HEK293 (cell line): ENCODE data around the gene S100A7.

Experiments used
- CTCF ChIA-PET: fragments of 350-600 bp; formaldehyde crosslinking; extraction: SDS; loops from one replicate; lab custom pipeline; 2021; ENCODE audit warnings: antibody characterized with exemption; lab: Yijun Ruan, JAX
- POLR2A ChIA-PET: fragments of 300-600 bp; formaldehyde crosslinking; extraction: SDS; loops from one replicate; lab custom pipeline; 2020; ENCODE audit warnings: antibody characterized with exemption, inconsistent platforms; lab: Yijun Ruan, JAX
- H3K27ac ChIP-seq: fragments of 200-500 bp; sonication (Bioruptor generic); 2 replicates; pipeline ENCODE4 v1.5.1; 2014; ENCODE audit warnings: low read depth, low read length, control low read depth, inconsistent platforms; ENCODE audit errors: extremely low read depth
- H3K36me3 ChIP-seq, 2 experiments: fragments of 200-500 bp in 1 of 2; sonication (Bioruptor generic) in 1 of 2; 1 replicate in 1 of 2; 2 replicates in 1 of 2; pipeline ENCODE4 v1.5.1; 2014 to 2017; ENCODE audit warnings: inconsistent platforms in 2 of 2, low read length in 2 of 2; ENCODE audit not compliant: control insufficient read depth in 2 of 2, insufficient read depth in 1 of 2
- H3K4me1 ChIP-seq: fragments of 200-500 bp; sonication (Bioruptor generic); 2 replicates; pipeline ENCODE4 v1.5.1; 2014; ENCODE audit warnings: mild to moderate bottlenecking, low read length, inconsistent platforms; ENCODE audit not compliant: control insufficient read depth, insufficient read depth
- H3K4me3 ChIP-seq: 2 replicates; pipeline ENCODE4 v1.5.1; 2011; ENCODE audit warnings: low read depth, mild to moderate bottlenecking, control low read depth, low read length, moderate library complexity
- H3K9me3 ChIP-seq: fragments of 200-500 bp; sonication (Bioruptor generic); 2 replicates; pipeline ENCODE4 v1.5.1; 2014; ENCODE audit warnings: low read depth, low read length, inconsistent platforms; ENCODE audit not compliant: control insufficient read depth, insufficient read depth
- BCL6B ChIP-seq: fragments of 450-650 bp; formaldehyde crosslinking; IDR thresholded peaks from 2 replicates; pipeline ENCODE4 v1.5.1; 2017; ENCODE audit warnings: missing biosample characterization, missing genetic modification characterization
- GFI1B ChIP-seq: fragments of 450-650 bp; formaldehyde crosslinking; IDR thresholded peaks from 2 replicates; pipeline ENCODE4 v1.5.1; 2016; ENCODE audit warnings: missing biosample characterization, missing genetic modification characterization
- GLIS2 ChIP-seq: fragments of 450-650 bp; formaldehyde crosslinking; IDR thresholded peaks from 2 replicates; pipeline ENCODE4 v1.5.1; 2016; ENCODE audit warnings: missing biosample characterization, missing genetic modification characterization
- HIC1 ChIP-seq: fragments of 450-650 bp; formaldehyde crosslinking; IDR thresholded peaks from 2 replicates; pipeline ENCODE4 v1.5.1; 2016; ENCODE audit warnings: missing biosample characterization, missing genetic modification characterization
- KLF7 ChIP-seq: fragments of 450-650 bp; formaldehyde crosslinking; IDR thresholded peaks from 2 replicates; pipeline ENCODE4 v1.5.1; 2016; ENCODE audit warnings: missing biosample characterization, missing genetic modification characterization, borderline replicate concordance
- OVOL3 ChIP-seq: fragments of 450-650 bp; formaldehyde crosslinking; IDR thresholded peaks from 2 replicates; pipeline ENCODE4 v1.5.1; 2016; ENCODE audit warnings: missing biosample characterization, missing genetic modification characterization
- PRDM1 ChIP-seq: fragments of 450-650 bp; formaldehyde crosslinking; IDR thresholded peaks from 2 replicates; pipeline ENCODE4; 2016; ENCODE audit warnings: missing biosample characterization, missing genetic modification characterization
- SCRT1 ChIP-seq: fragments of 450-650 bp; formaldehyde crosslinking; IDR thresholded peaks from 2 replicates; pipeline ENCODE4 v1.5.1; 2016; ENCODE audit warnings: missing biosample characterization, missing genetic modification characterization, borderline replicate concordance
- SETDB1 ChIP-seq: IDR thresholded peaks from one replicate; pipeline ENCODE4 v1.6.1; 2017; ENCODE audit warnings: mild to moderate bottlenecking, low read length, moderate library complexity, mixed read lengths; ENCODE audit not compliant: insufficient read length
- SP3 ChIP-seq: fragments of 450-650 bp; formaldehyde crosslinking; IDR thresholded peaks from 2 replicates; pipeline ENCODE4 v1.5.1; 2016; ENCODE audit warnings: missing biosample characterization, missing genetic modification characterization
- ZBTB6 ChIP-seq: fragments of 450-650 bp; formaldehyde crosslinking; IDR thresholded peaks from 2 replicates; pipeline ENCODE4 v1.5.1; 2017; ENCODE audit warnings: missing biosample characterization, missing genetic modification characterization
- ZBTB7A ChIP-seq: fragments of 450-650 bp; formaldehyde crosslinking; IDR thresholded peaks from 2 replicates; pipeline ENCODE4 v1.5.1; 2016; ENCODE audit warnings: low read depth, missing biosample characterization, missing genetic modification characterization
- ZFP3 ChIP-seq: fragments of 450-650 bp; formaldehyde crosslinking; IDR thresholded peaks from 2 replicates; pipeline ENCODE4 v1.5.1; 2016; ENCODE audit warnings: low read depth, missing biosample characterization, missing genetic modification characterization
- ZNF16 ChIP-seq: fragments of 450-650 bp; formaldehyde crosslinking; IDR thresholded peaks from 2 replicates; pipeline ENCODE4 v1.5.1; 2016; ENCODE audit warnings: low read depth, missing biosample characterization, missing genetic modification characterization
- ZNF2 ChIP-seq: fragments of 450-650 bp; formaldehyde crosslinking; IDR thresholded peaks from 2 replicates; pipeline ENCODE4 v1.5.1; 2016; ENCODE audit warnings: missing biosample characterization, missing genetic modification characterization
- ZNF24 ChIP-seq: fragments of 450-650 bp; formaldehyde crosslinking; IDR thresholded peaks from 2 replicates; pipeline ENCODE4 v1.5.1; 2016; ENCODE audit warnings: missing biosample characterization, missing genetic modification characterization
- ZNF266 ChIP-seq: fragments of 450-650 bp; formaldehyde crosslinking; IDR thresholded peaks from 2 replicates; pipeline ENCODE4 v1.5.1; 2016; ENCODE audit warnings: missing biosample characterization, missing genetic modification characterization, low read depth
- ZNF311 ChIP-seq: fragments of 450-650 bp; formaldehyde crosslinking; IDR thresholded peaks from 2 replicates; pipeline ENCODE4 v1.5.1; 2017; ENCODE audit warnings: missing biosample characterization, missing genetic modification characterization, borderline replicate concordance
- ZNF391 ChIP-seq: fragments of 450-650 bp; formaldehyde crosslinking; IDR thresholded peaks from 2 replicates; pipeline ENCODE4 v1.5.1; 2016; ENCODE audit warnings: low read depth, missing biosample characterization, missing genetic modification characterization, borderline replicate concordance
- ZNF521 ChIP-seq: fragments of 450-650 bp; formaldehyde crosslinking; IDR thresholded peaks from 2 replicates; pipeline ENCODE4 v1.5.1; 2017; ENCODE audit warnings: missing biosample characterization, mild to moderate bottlenecking, missing genetic modification characterization
- ZNF544 ChIP-seq: fragments of 450-650 bp; formaldehyde crosslinking; IDR thresholded peaks from 2 replicates; pipeline ENCODE4 v1.5.0; 2017; ENCODE audit warnings: missing biosample characterization, missing genetic modification characterization
- ZNF580 ChIP-seq: fragments of 450-650 bp; formaldehyde crosslinking; IDR thresholded peaks from 2 replicates; pipeline ENCODE4 v1.5.1; 2016; ENCODE audit warnings: missing biosample characterization, missing genetic modification characterization
- ZNF596 ChIP-seq: fragments of 450-650 bp; IDR thresholded peaks from 2 replicates; pipeline ENCODE4 v1.5.0; 2018; ENCODE audit warnings: missing biosample characterization, mild to moderate bottlenecking, missing genetic modification characterization, moderate library complexity
- ZNF624 ChIP-seq: fragments of 450-650 bp; formaldehyde crosslinking; IDR thresholded peaks from 2 replicates; pipeline ENCODE4 v1.5.1; 2017; ENCODE audit warnings: missing biosample characterization, missing genetic modification characterization
- ZNF645 ChIP-seq: fragments of 450-650 bp; formaldehyde crosslinking; IDR thresholded peaks from 2 replicates; pipeline ENCODE4; 2016; ENCODE audit warnings: missing biosample characterization, missing genetic modification characterization
- ZNF776 ChIP-seq: fragments of 450-650 bp; formaldehyde crosslinking; IDR thresholded peaks from 2 replicates; pipeline ENCODE4 v1.5.0; 2017; ENCODE audit warnings: missing biosample characterization, missing genetic modification characterization, borderline replicate concordance
- ZSCAN18 ChIP-seq: fragments of 450-650 bp; formaldehyde crosslinking; IDR thresholded peaks from 2 replicates; pipeline ENCODE4 v1.5.1; 2016; ENCODE audit warnings: missing biosample characterization, missing genetic modification characterization

Gene S100A7

GRCh38 chr1:153444078-153444477, 16.4 kb downstream of the S100A7 start:
- H3K9me3 ChIP-seq: no peaks in the 10 kb centered on the region
- ChIA-PET POLR2A (no interaction called here), CTCF (interaction anchor here (0.7 kb wide), 1 partner anchor 89 kb away, joined by 3 read pairs; no protein-coding TSS in a partner anchor)
- no peaks in the 10 kb centered on the region for H3K36me3 ChIP-seq
- H3K4me1 ChIP-seq: no peaks in the 10 kb centered on the region
- TF ChIP-seq SETDB1 (no peak), ZNF391 (tag by site-specific recombination) (no peak), ZFP3 (tag by site-specific recombination) (no peak), GFI1B (tag by site-specific recombination) (no peak), KLF7 (tag by site-specific recombination) (no peak), ZBTB7A (tag by site-specific recombination) (no peak), ZNF16 (tag by site-specific recombination) (no peak), ZSCAN18 (tag by site-specific recombination) (no peak), ZNF521 (tag by site-specific recombination) (no peak), ZNF776 (tag by site-specific recombination) (no peak), ZNF311 (tag by site-specific recombination) (no peak), PRDM1 (tag by site-specific recombination) (no peak), OVOL3 (tag by site-specific recombination) (no peak)
- no peak overlapping the region for H3K27ac ChIP-seq
- no peak overlapping the region for H3K4me3 ChIP-seq

- Histone ChIP-seq H3K4me3 (no peak overlapping the region), H3K4me1 (no peaks in the 10 kb centered on the region), H3K9me3 (no peaks in the 10 kb centered on the region), H3K36me3 (no peaks in the 10 kb centered on the region), H3K27ac (no peak overlapping the region)
- ChIA-PET CTCF (no interaction called here), POLR2A (no interaction called here)
- TF ChIP-seq ZBTB6: no peak
- no peak for TF ChIP-seq ZNF544
- TF ChIP-seq BCL6B (tag by site-specific recombination): no peak
- no peak for TF ChIP-seq SCRT1
- TF ChIP-seq ZNF580 (tag by site-specific recombination): no peak
- TF ChIP-seq GLIS2: no peak
- TF ChIP-seq ZNF24 (tag by site-specific recombination): no peak
- TF ChIP-seq ZNF2 (tag by site-specific recombination): no peak
- no peak for TF ChIP-seq ZNF596
- no peak for TF ChIP-seq HIC1
- TF ChIP-seq ZNF624: no peak
- TF ChIP-seq SP3 (tag by site-specific recombination): no peak
- TF ChIP-seq ZNF266 (tag by site-specific recombination): no peak
- TF ChIP-seq ZNF645 (tag by site-specific recombination): no peak
- TF ChIP-seq, all 188 proteins: peak for 0
These were observed 17.0 kb downstream of the S100A7 start for GRCh38 chr1:153443486-153443885.
